GM19035 (cell line): ENCODE results near the gene FZD4.
"Not testable (repeated sequence)": the region's sequence is repeated elsewhere in the genome, so short reads cannot be mapped to it uniquely, and the experiment has no call there.

Experiments used
- ATAC-seq: cut with Tn5 transposase; IDR thresholded peaks from one replicate; pipeline ENCODE4 v1.9.1; 2021; ENCODE audit not compliant: unreplicated experiment

Gene FZD4

GRCh38 chr11:86977441-86978050 lies 22.4 kb upstream of the FZD4 start:
- no peak for ATAC-seq

- ATAC-seq: no peak
Measured at GRCh38 chr11:86972734-86973133, 17.5 kb upstream of the FZD4 start.

GRCh38 chr11:86969258-86969657 lies 14.1 kb upstream of the FZD4 start:
- ATAC-seq: no peak

GRCh38 chr11:86967601-86968000 lies 12.4 kb upstream of the FZD4 start:
- not testable (repeated sequence) for ATAC-seq

- ATAC-seq: no peak
Measured at GRCh38 chr11:86957976-86958646, 2.9 kb upstream of the FZD4 start.

GRCh38 chr11:86956905-86957195 lies 1.7 kb upstream of the FZD4 start:
- ATAC-seq: no peak

- no peak for ATAC-seq
Measured at GRCh38 chr11:86955111-86955360, 159 bp downstream of the FZD4 start.

GRCh38 chr11:86954269-86955110 lies 705 bp downstream of the FZD4 start:
- ATAC-seq: peak; percentile 11

GRCh38 chr11:86952221-86952875 lies 2.8 kb downstream of the FZD4 start:
- ATAC-seq: no peak

GRCh38 chr11:86951706-86952105 lies 3.5 kb downstream of the FZD4 start:
- no peak for ATAC-seq

GRCh38 chr11:86950661-86950995 lies 4.6 kb downstream of the FZD4 start:
- ATAC-seq: no peak

- ATAC-seq: no peak
Measured at GRCh38 chr11:86949995-86950660, 5.1 kb downstream of the FZD4 start.

GRCh38 chr11:86948733-86949132 lies 6.5 kb downstream of the FZD4 start:
- no peak for ATAC-seq

- no peak for ATAC-seq
Measured at GRCh38 chr11:86947541-86947940, 7.7 kb downstream of the FZD4 start.

GRCh38 chr11:86943505-86943904 lies 11.7 kb downstream of the FZD4 start:
- ATAC-seq: not testable (repeated sequence)

- no peak for ATAC-seq
Measured at GRCh38 chr11:86941871-86942599, 13.2 kb downstream of the FZD4 start.

- ATAC-seq: no peak
Measured at GRCh38 chr11:86941077-86941870, 13.9 kb downstream of the FZD4 start.

GRCh38 chr11:86940122-86940777 lies 14.9 kb downstream of the FZD4 start:
- no peak for ATAC-seq
